Measurements from ENCODE around the gene JPH4.
"Not testable (repeated sequence)": the region's sequence is repeated elsewhere in the genome, so short reads cannot be mapped to it uniquely, and the experiment has no call there.

Gene JPH4

GRCh38 chr14:23578560-23579310 is at the start of gene JPH4:
JPH4 (minus strand) TSS chr14:23578790; CDS start chr14:23577453, 1,337 bp downstream.
- no peak for DNase-seq (ENCODE audit: low read depth in 2 of 2)

DNA sequence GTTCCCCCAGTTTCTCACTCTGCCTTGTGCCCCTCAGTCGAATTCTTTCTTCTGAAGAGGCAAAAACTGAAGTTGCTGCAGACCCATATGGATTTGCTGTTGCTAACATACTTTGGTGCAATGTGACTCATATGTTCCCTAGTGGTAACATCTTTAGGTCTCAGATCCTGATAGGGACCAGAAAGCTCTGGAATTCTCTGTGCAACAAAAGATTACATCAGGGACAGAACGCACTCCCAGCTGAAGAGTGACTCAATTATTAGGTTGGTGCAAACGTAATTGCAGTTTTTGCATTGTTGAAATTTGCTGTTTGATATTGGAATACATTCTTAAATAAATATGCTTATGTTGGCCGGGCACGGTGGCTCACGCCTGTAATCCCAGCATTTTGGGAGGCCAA is 49.4 kb upstream of the JPH4 start:
- no peak for DNase-seq (ENCODE audit: low read depth in 2 of 2)

GRCh38 chr14:23626946-23627345 is 48.4 kb upstream of the JPH4 start:
- DNase-seq (ENCODE audit: low read depth in 2 of 2) = no peak

DNA sequence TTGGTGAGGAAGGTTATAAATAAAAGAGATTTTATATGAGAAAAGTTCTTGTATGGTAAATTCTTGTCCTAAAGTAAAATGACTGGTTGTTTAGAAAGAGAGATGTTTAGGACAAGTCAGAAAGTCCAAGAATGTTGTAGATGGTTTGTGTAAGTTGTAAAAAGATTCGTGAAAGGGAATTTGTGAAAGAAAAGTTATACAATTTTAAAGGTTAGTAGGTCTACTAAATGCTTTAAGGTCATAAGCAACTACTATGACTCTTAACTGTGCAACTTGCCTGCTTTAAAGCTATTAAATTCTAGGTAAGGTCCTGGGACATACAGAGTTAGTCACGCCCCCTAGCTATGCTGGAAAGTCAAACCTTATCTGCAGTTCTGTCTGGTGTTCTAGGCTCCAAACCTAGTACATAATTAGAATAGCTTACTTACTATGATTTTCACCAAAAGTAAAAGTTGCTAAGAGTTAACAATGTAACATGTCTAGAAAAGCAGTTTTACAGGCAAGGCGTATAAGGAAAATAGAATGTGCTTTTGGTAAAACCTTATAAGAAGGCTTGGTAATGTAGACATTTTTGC is 46.3 kb upstream of the JPH4 start:
- DNase-seq (ENCODE audit: low read depth in 2 of 2) = no peak

GRCh38 chr14:23623962-23624361 is 45.4 kb upstream of the JPH4 start:
- no peak for DNase-seq (ENCODE audit: low read depth in 2 of 2)

DNA sequence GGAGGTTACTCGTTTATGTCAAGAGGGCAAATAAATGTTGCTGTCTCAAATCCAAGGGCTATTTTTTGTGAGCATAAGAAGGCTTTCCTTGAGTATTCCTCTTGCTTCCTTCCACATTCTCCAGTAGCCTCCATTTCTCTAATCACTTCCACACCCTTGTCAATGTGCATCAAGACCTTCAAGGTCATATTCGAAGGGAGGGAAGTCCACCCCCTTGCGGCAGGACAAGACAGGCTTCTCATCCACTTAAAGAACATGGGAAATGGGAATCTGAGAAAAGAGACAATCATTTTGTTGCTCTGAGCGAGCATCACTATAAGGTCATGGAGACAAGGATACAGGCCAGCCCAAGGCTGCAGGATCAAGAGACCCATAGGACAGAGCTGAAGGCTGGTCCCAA is 44.4 kb upstream of the JPH4 start:
- DNase-seq (ENCODE audit: low read depth in 2 of 2) = no peak

- no peak for DNase-seq (ENCODE audit: low read depth in 2 of 2)
These were observed 43.5 kb upstream of the JPH4 start for GRCh38 chr14:23621932-23622730.

GRCh38 chr14:23621204-23621931 is 42.8 kb upstream of the JPH4 start:
- DNase-seq (ENCODE audit: low read depth in 2 of 2) = no peak

- DNase-seq (ENCODE audit: low read depth in 2 of 2) = no peak
These were observed 41.6 kb upstream of the JPH4 start for GRCh38 chr14:23620177-23620702.

DNA sequence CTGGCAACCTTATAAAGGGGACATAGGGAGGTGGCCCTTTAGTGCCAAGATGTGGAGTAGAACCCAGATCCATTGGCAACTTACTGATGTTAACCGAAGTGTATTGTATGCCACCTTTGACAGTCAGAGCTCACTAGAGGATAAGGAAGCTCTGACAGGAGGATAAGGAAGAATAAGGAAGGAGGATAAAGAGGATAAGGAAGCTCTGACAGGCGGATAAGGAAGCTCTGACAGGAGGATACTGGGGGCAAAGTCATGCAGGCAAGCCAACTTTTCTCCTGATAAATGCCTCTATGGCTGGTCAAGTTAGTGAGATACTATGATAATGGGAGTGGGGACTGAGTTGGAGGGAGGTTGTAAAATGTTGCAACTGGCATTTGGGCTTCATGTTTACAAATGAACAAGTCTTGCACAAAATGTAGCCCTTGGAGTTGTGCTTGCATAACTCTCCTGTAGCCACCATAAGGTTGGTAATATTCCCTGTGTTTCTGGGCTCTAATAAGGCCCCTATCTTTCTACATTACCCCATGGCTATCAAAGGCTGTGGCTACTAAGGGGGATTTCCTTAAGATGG is 39.9 kb upstream of the JPH4 start:
- DNase-seq (ENCODE audit: low read depth in 2 of 2) = no peak

- no peak for DNase-seq (ENCODE audit: low read depth in 2 of 2)
These were observed 38.9 kb upstream of the JPH4 start for GRCh38 chr14:23617539-23617938.

DNA sequence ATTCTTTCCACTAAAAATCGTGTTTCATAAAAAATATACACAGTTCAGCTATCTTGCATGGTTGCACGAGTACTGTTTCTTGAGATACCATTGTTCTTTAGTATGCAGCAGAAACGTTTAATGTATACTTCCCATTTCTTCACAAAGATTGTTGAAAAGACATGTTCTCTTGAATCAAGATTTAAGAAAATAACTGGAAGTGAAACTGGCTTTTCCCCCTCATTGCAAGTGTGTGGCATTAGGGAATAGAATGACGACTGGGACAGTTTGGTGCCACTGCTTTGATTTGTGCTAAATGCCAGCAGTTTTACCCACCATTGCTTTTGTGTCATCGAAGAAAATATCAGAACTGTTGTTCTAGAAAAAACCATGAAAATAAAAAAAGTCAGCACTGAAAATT is 37.3 kb upstream of the JPH4 start:
- no peak for DNase-seq (ENCODE audit: low read depth in 2 of 2)

- no peak for DNase-seq (ENCODE audit: low read depth in 2 of 2)
These were observed 35.8 kb upstream of the JPH4 start for GRCh38 chr14:23614395-23614828.

DNA sequence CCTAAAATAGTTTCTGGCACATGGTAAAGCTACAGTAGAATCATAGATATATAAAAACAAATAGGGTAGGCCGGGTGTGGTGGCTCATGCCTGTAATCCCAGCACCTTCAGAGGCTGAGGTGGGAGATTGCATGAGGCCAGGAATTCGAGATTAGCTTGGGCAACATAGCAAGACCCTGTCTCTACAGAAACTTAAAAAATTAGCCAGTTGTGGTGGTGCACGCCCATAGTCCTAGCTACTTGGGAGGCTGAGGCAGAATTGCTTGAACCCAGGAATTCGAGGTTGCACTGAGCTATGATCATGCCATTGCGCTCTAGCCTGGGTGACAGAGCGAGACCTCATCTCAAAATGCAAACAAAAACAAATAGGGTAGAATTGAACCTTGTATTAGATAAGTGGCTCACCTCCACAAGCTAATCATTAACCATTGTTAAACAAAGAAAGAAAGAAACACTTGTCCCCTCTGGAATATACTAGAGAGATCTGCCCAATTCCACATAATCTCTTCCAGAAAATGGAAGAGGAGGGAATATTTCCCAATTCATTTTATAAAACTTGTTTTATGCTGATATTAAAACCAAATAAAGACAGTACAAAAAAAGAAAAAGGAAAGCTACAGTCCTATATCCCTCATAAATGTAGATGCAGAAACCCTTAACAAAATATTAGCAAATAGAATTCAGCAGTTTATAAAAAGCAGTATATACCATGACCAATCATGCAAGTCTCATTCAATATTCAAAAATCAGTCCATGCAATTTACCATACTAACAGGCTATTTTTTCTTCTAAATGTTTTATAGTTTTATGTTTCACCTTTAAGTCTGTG is 34.9 kb upstream of the JPH4 start:
- DNase-seq (ENCODE audit: low read depth in 2 of 2) = no peak

DNA sequence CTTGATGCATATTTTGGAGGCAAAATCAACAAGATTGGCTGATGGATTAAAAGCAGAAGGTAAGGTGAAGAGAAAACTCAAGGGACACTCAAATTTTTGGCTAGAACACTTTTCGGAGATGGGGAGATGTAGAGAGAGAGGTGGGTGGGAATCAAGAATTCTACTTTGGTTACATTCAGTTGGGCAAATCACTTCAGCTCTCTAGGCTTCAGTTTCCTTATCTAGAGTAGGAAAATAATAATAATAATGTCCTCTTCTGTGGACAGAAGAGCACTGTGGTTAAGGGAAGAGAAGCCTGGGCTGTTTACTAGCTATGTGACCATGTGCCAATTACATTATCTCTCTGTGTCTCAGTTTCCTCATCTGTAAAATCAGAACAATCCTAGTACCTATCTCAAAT is 34.2 kb upstream of the JPH4 start:
- DNase-seq (ENCODE audit: low read depth in 2 of 2) = no peak

- no peak for DNase-seq (ENCODE audit: low read depth in 2 of 2)
These were observed 33.8 kb upstream of the JPH4 start for GRCh38 chr14:23612354-23612732.

DNA sequence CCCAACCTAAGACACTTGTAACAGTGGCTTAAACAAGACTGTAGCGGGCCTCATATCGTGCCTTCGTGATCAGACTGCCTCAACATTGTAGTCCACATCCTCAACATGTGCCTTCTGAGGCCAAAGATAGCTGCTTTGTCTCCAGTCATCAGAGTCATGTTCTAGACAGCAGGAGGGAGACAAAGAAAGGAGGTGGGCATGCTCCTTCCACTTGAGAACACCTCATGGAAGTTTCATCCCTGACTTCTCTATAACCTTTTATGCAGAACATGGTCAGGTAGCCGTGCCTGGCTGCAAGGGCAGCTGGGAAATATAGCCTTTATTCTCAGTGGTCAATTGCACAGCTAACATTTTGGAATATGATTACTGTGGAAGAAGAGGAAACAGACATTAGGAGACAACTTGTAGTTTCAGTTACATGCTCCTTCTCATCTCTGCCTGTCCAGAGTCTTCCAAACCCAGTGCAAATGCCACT is 32.3 kb upstream of the JPH4 start:
- no peak for DNase-seq (ENCODE audit: low read depth in 2 of 2)

- no peak for DNase-seq (ENCODE audit: low read depth in 2 of 2)
These were observed 31.7 kb upstream of the JPH4 start for GRCh38 chr14:23610090-23610814.

DNA sequence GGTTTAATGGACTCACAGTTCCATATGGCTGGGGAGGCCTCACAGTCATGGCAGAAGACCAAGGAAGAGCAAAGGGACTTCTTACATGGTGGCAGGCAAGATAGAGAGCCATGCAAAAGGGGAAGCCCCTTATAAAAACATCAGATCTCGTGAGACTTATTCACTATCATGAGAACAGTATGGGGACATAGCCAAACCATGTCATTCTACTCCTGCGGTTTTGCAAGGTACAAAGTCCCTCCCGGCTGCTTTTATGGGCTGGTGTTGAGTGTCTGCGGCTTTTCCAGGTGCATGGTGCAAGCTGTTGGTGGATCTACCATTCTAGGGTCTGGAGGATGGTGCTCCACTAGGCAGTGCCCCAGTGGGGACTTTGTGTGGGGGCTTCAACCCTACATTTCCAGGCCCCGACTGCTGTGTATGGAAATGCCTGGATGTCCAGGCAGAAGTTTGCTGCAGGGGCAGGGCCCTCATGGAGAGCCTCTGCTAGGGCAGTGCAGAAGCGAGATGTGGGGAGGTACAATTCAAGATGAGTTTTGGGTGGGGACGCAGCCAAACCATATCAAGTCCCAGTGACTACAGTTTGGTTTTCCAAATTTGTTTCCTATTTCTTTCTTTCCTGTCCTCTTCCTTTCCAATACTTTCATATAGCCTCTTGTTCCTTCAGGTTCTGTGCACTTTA is 31.0 kb upstream of the JPH4 start:
- not testable (repeated sequence) for DNase-seq (ENCODE audit: low read depth in 2 of 2)
